ENCODE results near the gene GALNT7.
A peak's percentile ranks its signal among the peaks of the same experiment; 100 is the strongest.

Gene GALNT7

GRCh38 chr4:173202395-173202794, 33.8 kb downstream of the GALNT7 start:
- TF ChIP-seq POLR2A (IDR thresholded peaks at IDR 0.05; ENCODE audit: extremely low read depth, insufficient read length) (no peak), MYC (IDR thresholded peaks at IDR 0.05; ENCODE audit: low read depth, low read length) (no peak), CTCF (IDR thresholded peaks at IDR 0.05; ENCODE audit: low read depth, low read length) (no peak)
- TF ChIP-seq, protein P1, sequence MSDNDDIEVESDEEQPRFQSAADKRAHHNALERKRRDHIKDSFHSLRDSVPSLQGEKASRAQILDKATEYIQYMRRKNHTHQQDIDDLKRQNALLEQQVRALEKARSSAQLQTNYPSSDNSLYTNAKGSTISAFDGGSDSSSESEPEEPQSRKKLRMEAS (IDR thresholded peaks at IDR 0.05; ENCODE audit: low read depth, low read length): no peak
- no peak for DNase-seq (ENCODE audit: low read depth)
- no peak overlapping the region for H3K4me3 ChIP-seq (ENCODE audit: low read depth, low read length)

DNA sequence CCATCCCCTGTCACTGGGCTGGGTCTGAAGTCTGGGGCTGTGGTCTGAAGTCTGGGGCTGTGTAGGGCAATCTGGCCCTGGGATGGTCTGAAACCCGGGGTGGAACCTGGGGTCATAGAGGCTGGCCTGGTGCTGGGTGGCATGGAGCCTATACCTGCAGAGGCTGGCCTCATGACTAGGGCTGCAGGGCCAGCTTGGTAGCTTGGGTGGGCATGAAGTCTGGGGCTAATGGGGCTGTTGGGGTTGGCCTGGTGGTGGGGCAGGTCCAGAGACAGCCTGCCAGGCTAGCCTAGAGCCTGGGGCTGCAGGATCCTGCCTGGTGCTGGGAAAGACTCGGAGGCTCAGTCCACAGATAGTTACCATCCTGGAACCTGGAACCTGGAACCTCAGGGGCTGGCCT, 37.0 kb downstream of the GALNT7 start:
- no peak for TF ChIP-seq CTCF (IDR thresholded peaks at IDR 0.05; ENCODE audit: low read depth, low read length)
- TF ChIP-seq, protein P1 (IDR thresholded peaks at IDR 0.05; ENCODE audit: low read depth, low read length): no peak
- H3K4me3 ChIP-seq (ENCODE audit: low read depth, low read length): no peak overlapping the region
- DNase-seq (ENCODE audit: low read depth): no peak

- TF ChIP-seq MYC (IDR thresholded peaks at IDR 0.05; ENCODE audit: low read depth, low read length) (no peak), CTCF (IDR thresholded peaks at IDR 0.05; ENCODE audit: low read depth, low read length) (no peak), POLR2A (IDR thresholded peaks at IDR 0.05; ENCODE audit: extremely low read depth, insufficient read length) (no peak)
- TF ChIP-seq, protein P1 (IDR thresholded peaks at IDR 0.05; ENCODE audit: low read depth, low read length): no peak
- no peak for DNase-seq (ENCODE audit: low read depth)
- H3K4me3 ChIP-seq (ENCODE audit: low read depth, low read length): no peak overlapping the region
Observed at GRCh38 chr4:173208420-173208819, 39.8 kb downstream of the GALNT7 start.

DNA sequence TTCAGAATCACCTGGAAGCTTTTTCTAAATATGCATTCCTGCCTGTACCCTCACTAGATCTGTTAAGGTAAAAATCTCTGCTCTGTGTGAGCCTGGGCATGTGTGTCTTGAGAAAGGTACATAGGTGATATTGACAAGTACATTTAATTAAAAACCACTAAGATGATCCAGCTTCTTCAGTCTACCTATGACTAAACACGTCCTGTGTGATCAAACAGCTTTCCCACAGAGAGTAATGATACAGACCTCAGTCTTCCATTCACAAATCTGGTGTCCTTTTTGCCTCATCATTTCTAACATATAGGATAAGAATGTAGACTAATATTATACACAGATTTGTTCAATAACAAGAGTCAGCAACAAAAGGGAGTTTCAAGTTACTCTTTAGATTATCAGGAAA, 42.6 kb downstream of the GALNT7 start:
- TF ChIP-seq MYC (IDR thresholded peaks at IDR 0.05; ENCODE audit: low read depth, low read length): no peak
- TF ChIP-seq, protein P1 (IDR thresholded peaks at IDR 0.05; ENCODE audit: low read depth, low read length): no peak
- no peak for TF ChIP-seq POLR2A (IDR thresholded peaks at IDR 0.05; ENCODE audit: extremely low read depth, insufficient read length)
- TF ChIP-seq CTCF (IDR thresholded peaks at IDR 0.05; ENCODE audit: low read depth, low read length): no peak
- no peak for DNase-seq (ENCODE audit: low read depth)
- no peak overlapping the region for H3K4me3 ChIP-seq (ENCODE audit: low read depth, low read length)

DNA sequence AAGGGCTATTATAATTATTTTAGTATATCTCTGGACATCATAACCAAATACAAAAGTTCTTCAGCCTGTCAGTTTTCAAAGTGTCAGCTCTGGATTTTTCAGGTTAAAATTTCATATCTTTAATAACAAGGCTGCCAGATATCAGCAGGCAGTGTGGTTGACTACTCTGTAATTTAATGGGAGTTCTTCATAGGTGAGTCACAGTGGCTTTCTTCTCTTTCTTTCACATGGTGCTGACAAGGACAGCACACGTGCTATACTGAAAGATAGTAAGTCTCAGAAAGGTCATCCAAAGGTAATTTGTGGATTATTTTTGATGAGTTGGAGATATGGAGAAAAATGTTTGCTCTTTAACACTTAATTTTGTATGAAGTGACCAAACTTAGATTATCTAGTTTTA, 43.2 kb downstream of the GALNT7 start:
- no peak overlapping the region for H3K4me3 ChIP-seq (ENCODE audit: low read depth, low read length)
- TF ChIP-seq CTCF (IDR thresholded peaks at IDR 0.05; ENCODE audit: low read depth, low read length) (no peak), POLR2A (IDR thresholded peaks at IDR 0.05; ENCODE audit: extremely low read depth, insufficient read length) (no peak), MYC (IDR thresholded peaks at IDR 0.05; ENCODE audit: low read depth, low read length) (no peak)
- TF ChIP-seq, protein P1 (IDR thresholded peaks at IDR 0.05; ENCODE audit: low read depth, low read length): peak; percentile 67
- DNase-seq (ENCODE audit: low read depth): peak; percentile 45

DNA sequence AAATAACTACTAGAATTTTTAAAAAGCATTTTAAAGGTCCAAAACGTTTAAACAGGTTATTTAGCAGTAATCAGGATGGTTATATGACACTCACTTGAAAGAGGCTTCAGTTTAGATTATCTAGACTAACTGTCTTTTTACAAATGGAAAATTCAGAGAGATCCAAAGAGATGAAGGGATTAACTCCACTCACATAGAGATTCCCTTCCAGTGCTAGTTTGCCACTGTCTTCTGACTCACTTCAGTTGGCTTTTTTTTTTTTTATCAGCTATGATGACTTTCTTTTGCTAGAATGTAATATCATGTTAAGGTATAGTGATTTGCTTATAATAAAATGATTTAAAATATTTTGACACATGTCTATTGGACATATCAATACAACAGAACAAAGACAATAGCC, 43.8 kb downstream of the GALNT7 start:
- H3K4me3 ChIP-seq (ENCODE audit: low read depth, low read length): no peak overlapping the region
- no peak for DNase-seq (ENCODE audit: low read depth)
- TF ChIP-seq POLR2A (IDR thresholded peaks at IDR 0.05; ENCODE audit: extremely low read depth, insufficient read length) (no peak), CTCF (IDR thresholded peaks at IDR 0.05; ENCODE audit: low read depth, low read length) (no peak), MYC (IDR thresholded peaks at IDR 0.05; ENCODE audit: low read depth, low read length) (no peak)
- TF ChIP-seq, protein P1 (IDR thresholded peaks at IDR 0.05; ENCODE audit: low read depth, low read length): no peak
